ENCODE results near the gene ZCCHC24.

- TF ChIP-seq CTCF (IDR thresholded peaks at IDR 0.05; ENCODE audit: control extremely low read depth in 1 of 3, insufficient read depth in 1 of 3, low read depth in 1 of 3, low read length in 3 of 3) (no peak), POLR2A (IDR thresholded peaks at IDR 0.05; ENCODE audit: control extremely low read depth in 1 of 2, low read depth in 2 of 2, low read length in 2 of 2) (no peak), SIN3A (conservative IDR thresholded peaks at IDR 0.05 in 1 of 2, IDR thresholded peaks at IDR 0.05 in 1 of 2; ENCODE audit: low read depth in 1 of 2, low read length in 2 of 2) (no peak), TBP (IDR thresholded peaks at IDR 0.05; ENCODE audit: low read depth, low read length) (no peak), EZH2 (IDR thresholded peaks at IDR 0.05; ENCODE audit: low read depth, low read length, severe bottlenecking) (no peak)
Measured at GRCh38 chr10:79475877-79476276, 30.5 kb upstream of the ZCCHC24 start.
